Osteoblast (primary cell): ENCODE results near the gene MRPL14. TPM values are rescaled to one million over a fixed set of nuclear protein-coding genes. Genes with fewer than 3 reads are reported as not detected.

ENCODE experiments used
- DNase-seq: peaks from one replicate; pipeline ENCODE4 v3.0.0; 2011; ENCODE audit warnings: low spot score, mixed read lengths; ENCODE audit not compliant: insufficient read length; ENCODE audit errors: missing footprints
- H2AFZ ChIP-seq: 2 replicates; pipeline ENCODE4 v1.6.0; 2011; ENCODE audit warnings: mild to moderate bottlenecking, low read length
- H3K27ac ChIP-seq: 2 replicates; pipeline ENCODE4 v1.5.1; 2011; ENCODE audit warnings: mild to moderate bottlenecking, low read depth, low read length, moderate library complexity
- H3K27me3 ChIP-seq: 2 replicates; pipeline ENCODE4 v1.6.0; 2012; ENCODE audit warnings: mild to moderate bottlenecking, control low read depth, inconsistent platforms, low read length, moderate library complexity; ENCODE audit not compliant: insufficient read depth
- H3K36me3 ChIP-seq: 2 replicates; pipeline ENCODE4 v1.5.1; 2011; ENCODE audit warnings: mild to moderate bottlenecking, low read length, control low read depth, moderate library complexity; ENCODE audit not compliant: insufficient read depth
- H3K4me1 ChIP-seq: 2 replicates; pipeline ENCODE4 v1.5.1; 2011; ENCODE audit warnings: mild to moderate bottlenecking, low read length, control low read depth, moderate library complexity; ENCODE audit not compliant: insufficient read depth
- H3K4me2 ChIP-seq: 2 replicates; pipeline ENCODE4 v1.6.0; 2011; ENCODE audit warnings: mild to moderate bottlenecking, low read length; ENCODE audit not compliant: insufficient read depth
- H3K4me3 ChIP-seq: fragments of 200-600 bp; sonication (generic); 3 replicates; pipeline ENCODE4 v1.5.1; 2012; ENCODE audit warnings: mild to moderate bottlenecking, low read length, inconsistent platforms; ENCODE audit not compliant: insufficient read depth
- H3K79me2 ChIP-seq: 2 replicates; pipeline ENCODE4 v1.6.0; 2012; ENCODE audit warnings: mild to moderate bottlenecking, low read length, control low read depth, inconsistent platforms; ENCODE audit not compliant: insufficient read depth
- H3K9me3 ChIP-seq: 2 replicates; pipeline ENCODE4 v1.5.1; 2011; ENCODE audit warnings: low read depth, low read length, control low read depth
- H4K20me1 ChIP-seq: 2 replicates; pipeline ENCODE4 v1.6.0; 2012; ENCODE audit warnings: mild to moderate bottlenecking, low read length, control low read depth; ENCODE audit not compliant: insufficient read depth
- CTCF ChIP-seq: IDR thresholded peaks from 2 replicates; pipeline ENCODE4 v1.5.1; 2011; ENCODE audit warnings: mild to moderate bottlenecking, low read depth, low read length, moderate library complexity; ENCODE audit errors: extremely low read depth
- total RNA-seq: library from RNA; depleted of rRNA; stranded (reverse); fragments of >200 nt; gene quantifications from 2 replicates; pipeline ENCODE4 v1.2.3, GENCODE V29; 2012

Gene MRPL14
- total RNA-seq, 1 donor: 49.9 TPM

GRCh38 chr6:44158770-44159228 lies 31.5 kb upstream of the MRPL14 start, which contains the start of gene CAPN11:
CAPN11 (plus strand) TSS chr6:44158820; CDS start chr6:44158849, 29 bp downstream.
- Histone ChIP-seq H2AFZ (no peak within 1 kb of the TSS), H3K9me3 (no peaks in the 10 kb centered on the region), H3K4me3 (no peak within 1 kb of the TSS), H3K4me2 (no peak within 1 kb of the TSS), H4K20me1 (no peaks in the 10 kb centered on the region), H3K36me3 (no peaks in the 10 kb centered on the region), H3K27me3 (peaks cover 15% of the 10 kb centered on the region), H3K27ac (no peak within 1 kb of the TSS), H3K79me2 (no peaks in the 10 kb centered on the region), H3K4me1 (peaks cover 12% of the 10 kb centered on the region)
- no peak for TF ChIP-seq CTCF
- DNase-seq: no peak

- no peaks in the 10 kb centered on the region for H3K9me3 ChIP-seq
- peaks cover 8% of the 10 kb centered on the region for H3K4me1 ChIP-seq
- H3K27me3 ChIP-seq: no peaks in the 10 kb centered on the region
- no peak overlapping the region for H2AFZ ChIP-seq
- no peak overlapping the region for H3K4me3 ChIP-seq
- peak; percentile 29 for DNase-seq
- TF ChIP-seq CTCF: no peak
- no peaks in the 10 kb centered on the region for H3K79me2 ChIP-seq
- H3K36me3 ChIP-seq: peaks cover 7% of the 10 kb centered on the region
- no peak overlapping the region for H3K27ac ChIP-seq
- H3K4me2 ChIP-seq: no peak overlapping the region
- H4K20me1 ChIP-seq: peaks cover 4% of the 10 kb centered on the region
Observed at GRCh38 chr6:44157152-44157521, 29.9 kb upstream of the MRPL14 start.

GRCh38 chr6:44156494-44157151 lies 29.4 kb upstream of the MRPL14 start:
- peaks cover 8% of the 10 kb centered on the region for H4K20me1 ChIP-seq
- H3K79me2 ChIP-seq: no peaks in the 10 kb centered on the region
- H3K27me3 ChIP-seq: no peaks in the 10 kb centered on the region

GRCh38 chr6:44154067-44154466 lies 26.8 kb upstream of the MRPL14 start:
- H3K9me3 ChIP-seq: no peaks in the 10 kb centered on the region
- no peak for TF ChIP-seq CTCF
- peaks cover 14% of the 10 kb centered on the region for H4K20me1 ChIP-seq
- H3K4me2 ChIP-seq: no peak overlapping the region
- H3K27ac ChIP-seq: no peak overlapping the region
- H3K79me2 ChIP-seq: no peaks in the 10 kb centered on the region
- H3K4me1 ChIP-seq: no peaks in the 10 kb centered on the region
- no peak overlapping the region for H3K4me3 ChIP-seq
- H3K27me3 ChIP-seq: no peaks in the 10 kb centered on the region
- no peak overlapping the region for H2AFZ ChIP-seq
- DNase-seq: peak; percentile 27
- H3K36me3 ChIP-seq: peaks cover 13% of the 10 kb centered on the region

More at GRCh38 chr6:44156494-44157151, 29.4 kb upstream of the MRPL14 start:
- Histone ChIP-seq H2AFZ (no peak overlapping the region), H3K4me3 (no peak overlapping the region), H3K27ac (no peak overlapping the region), H3K4me1 (peaks cover 3% of the 10 kb centered on the region), H3K4me2 (no peak overlapping the region), H3K36me3 (peaks cover 7% of the 10 kb centered on the region), H3K9me3 (no peaks in the 10 kb centered on the region)
- TF ChIP-seq CTCF: no peak
- DNase-seq: peak; percentile 56
